ENCODE results near the gene ARID1A. TPM values are rescaled to one million over a fixed set of nuclear protein-coding genes. Genes with fewer than 3 reads are reported as not detected.
A peak's percentile ranks its signal among the peaks of the same experiment; 100 is the strongest.

Gene ARID1A
- total RNA-seq, 1 donor from 2014 or later: 43.1 TPM

GRCh38 chr1:26696119-26696653 is 371 bp downstream of the ARID1A start:
- peak overlapping the region; percentile 94 for H3K27ac ChIP-seq
- Mint-ChIP-seq H3K27ac (no peak overlapping the region), H3K9me3 (no peaks in the 10 kb centered on the region), H3K36me3 (peaks cover 3% of the 10 kb centered on the region), H3K4me1 (peaks cover 28% of the 10 kb centered on the region), H3K4me3 (peak overlapping the region; percentile 73), H3K27me3 (ENCODE audit: insufficient read depth, low read depth) (peaks cover 2% of the 10 kb centered on the region)
- no peaks in the 10 kb centered on the region for H3K36me3 ChIP-seq
- H3K9ac ChIP-seq: peak overlapping the region; percentile 83
- peaks cover 72% of the 10 kb centered on the region for H3K79me2 ChIP-seq (ENCODE audit: low read depth)
- no peak overlapping the region for H2AFZ ChIP-seq (replicated peaks)
- H3K4me1 ChIP-seq: peaks cover 39% of the 10 kb centered on the region
- TF ChIP-seq CTCF (IDR thresholded peaks at IDR 0.05) (no peak), EZH2phosphoT487 (IDR thresholded peaks at IDR 0.05) (no peak), EZH2 (IDR thresholded peaks at IDR 0.05) (no peak)
- peaks cover 39% of the 10 kb centered on the region for H4K20me1 ChIP-seq (ENCODE audit: low read depth)
- H3K9me3 ChIP-seq (ENCODE audit: low read depth): no peaks in the 10 kb centered on the region
- H3F3A ChIP-seq (ENCODE audit: low read depth): peaks cover 40% of the 10 kb centered on the region
- DNase-seq (ENCODE audit: low spot score): no peak
- H3K4me3 ChIP-seq: peak overlapping the region; percentile 90
- H3K27me3 ChIP-seq: no peaks in the 10 kb centered on the region
- peak overlapping the region; percentile 87 for H3K4me2 ChIP-seq

GRCh38 chr1:26696654-26697430 is 1.0 kb downstream of the ARID1A start:
- Histone ChIP-seq H3K79me2 (ENCODE audit: low read depth) (peaks cover 79% of the 10 kb centered on the region), H3K4me3 (peak overlapping the region; percentile 90), H3K4me1 (peaks cover 45% of the 10 kb centered on the region), H3K9me3 (ENCODE audit: low read depth) (no peaks in the 10 kb centered on the region), H3K9ac (peak overlapping the region; percentile 83), H3K27me3 (no peaks in the 10 kb centered on the region), H3F3A (ENCODE audit: low read depth) (peaks cover 34% of the 10 kb centered on the region), H2AFZ (replicated peaks) (no peak overlapping the region), H3K36me3 (no peaks in the 10 kb centered on the region), H4K20me1 (ENCODE audit: low read depth) (peaks cover 45% of the 10 kb centered on the region), H3K27ac (peak overlapping the region; percentile 94), H3K4me2 (peak overlapping the region; percentile 87)
- no peak for TF ChIP-seq EZH2 (IDR thresholded peaks at IDR 0.05)
- no peak for TF ChIP-seq CTCF (IDR thresholded peaks at IDR 0.05)
- TF ChIP-seq EZH2phosphoT487 (IDR thresholded peaks at IDR 0.05): no peak
- peak overlapping the region; percentile 83 for H3K4me3 Mint-ChIP-seq
- H3K9me3 Mint-ChIP-seq: no peaks in the 10 kb centered on the region
- peak; percentile 61 for DNase-seq (ENCODE audit: low spot score)
- peaks cover 27% of the 10 kb centered on the region for H3K4me1 Mint-ChIP-seq
- peaks cover 2% of the 10 kb centered on the region for H3K27me3 Mint-ChIP-seq (ENCODE audit: insufficient read depth, low read depth)
- H3K27ac Mint-ChIP-seq: no peak overlapping the region
- peaks cover 3% of the 10 kb centered on the region for H3K36me3 Mint-ChIP-seq

- TF ChIP-seq EZH2phosphoT487 (IDR thresholded peaks at IDR 0.05) (no peak), EZH2 (IDR thresholded peaks at IDR 0.05) (no peak), CTCF (IDR thresholded peaks at IDR 0.05) (no peak)
- Histone ChIP-seq H3K4me2 (peak overlapping the region; percentile 87), H3K9ac (peak overlapping the region; percentile 83), H3K36me3 (no peaks in the 10 kb centered on the region), H3K9me3 (ENCODE audit: low read depth) (no peaks in the 10 kb centered on the region), H4K20me1 (ENCODE audit: low read depth) (peaks cover 52% of the 10 kb centered on the region), H3K79me2 (ENCODE audit: low read depth) (peaks cover 85% of the 10 kb centered on the region), H3K27ac (peak overlapping the region; percentile 94), H3K4me3 (peak overlapping the region; percentile 90), H2AFZ (replicated peaks) (no peak overlapping the region), H3K4me1 (peaks cover 52% of the 10 kb centered on the region), H3K27me3 (no peaks in the 10 kb centered on the region), H3F3A (ENCODE audit: low read depth) (peaks cover 27% of the 10 kb centered on the region)
- H3K27me3 Mint-ChIP-seq (ENCODE audit: insufficient read depth, low read depth): peaks cover 2% of the 10 kb centered on the region
- no peak overlapping the region for H3K4me3 Mint-ChIP-seq
- peaks cover 25% of the 10 kb centered on the region for H3K4me1 Mint-ChIP-seq
- no peaks in the 10 kb centered on the region for H3K9me3 Mint-ChIP-seq
- H3K36me3 Mint-ChIP-seq: peaks cover 3% of the 10 kb centered on the region
- no peak for DNase-seq (ENCODE audit: low spot score)
- peak overlapping the region; percentile 93 for H3K27ac Mint-ChIP-seq
These were observed 1.7 kb downstream of the ARID1A start for GRCh38 chr1:26697431-26697977.

Measured in neural progenitor cell (in vitro differentiated cells).